Measurements from ENCODE around the gene ARL4C.
A peak's percentile ranks its signal among the peaks of the same experiment; 100 is the strongest.

The ARL4C gene

DNA sequence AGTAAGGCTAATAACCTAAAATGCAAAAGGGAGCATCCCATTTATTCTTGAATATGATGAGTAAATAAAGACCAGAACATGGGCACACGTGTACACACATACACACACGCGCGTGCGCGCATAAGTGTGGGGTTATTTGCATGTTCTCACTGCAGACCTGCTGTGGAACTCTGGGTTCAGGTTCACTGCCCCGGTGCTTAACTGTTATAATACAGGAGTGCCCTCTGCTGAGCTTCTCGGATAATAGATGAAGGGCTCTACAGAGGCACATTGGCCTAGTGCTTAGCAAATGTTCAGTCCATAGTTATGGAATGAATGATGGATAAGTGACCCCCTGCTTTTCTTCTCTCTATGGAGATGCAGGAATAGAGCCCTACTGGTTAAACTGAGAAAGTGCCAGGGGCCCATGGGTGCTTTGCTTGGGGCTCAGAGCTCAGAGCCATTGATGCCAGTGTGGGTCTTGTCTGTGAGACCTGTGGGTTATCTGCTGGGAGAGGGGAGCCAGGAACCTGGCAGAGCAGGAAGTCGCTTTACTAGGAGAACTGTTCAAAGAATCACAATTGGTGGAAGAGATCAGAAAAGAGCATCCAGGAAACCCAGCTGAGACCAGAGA, 3.6 kb upstream of the ARL4C start:
- DNase-seq (ENCODE audit: low read depth): peak; percentile 61

DNA sequence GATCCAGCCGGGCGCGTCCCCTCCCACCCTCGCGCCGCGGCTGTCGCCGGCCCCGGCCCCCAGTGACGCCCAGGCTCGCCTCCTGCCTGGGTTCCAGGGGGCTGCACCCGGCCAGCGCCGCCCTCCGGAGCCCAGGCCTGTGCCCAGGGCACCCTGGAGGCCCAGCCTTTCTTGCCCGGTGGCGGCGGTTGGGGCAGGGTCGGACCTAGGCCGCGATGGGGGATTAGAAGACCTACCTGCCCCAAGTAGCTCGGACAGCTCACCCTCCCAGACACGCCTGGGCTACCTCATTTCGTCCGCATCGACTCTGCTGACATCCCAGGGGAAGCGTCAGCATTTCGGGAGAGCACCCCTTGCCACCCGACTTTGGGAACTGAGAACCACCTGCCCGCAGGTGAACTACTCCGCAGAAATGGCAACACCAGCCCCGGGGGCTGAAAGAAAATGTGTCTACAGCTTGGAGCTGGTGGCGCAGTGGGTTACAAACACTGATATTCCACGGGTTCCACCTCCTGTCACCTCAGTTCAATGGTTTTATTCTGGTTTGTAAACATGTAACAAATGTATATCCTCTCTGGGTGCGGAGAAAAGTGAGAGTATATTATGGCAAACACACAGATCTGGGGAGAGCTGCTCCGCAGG, 834 bp upstream of the ARL4C start:
- no peak for DNase-seq (ENCODE audit: low read depth)

DNA sequence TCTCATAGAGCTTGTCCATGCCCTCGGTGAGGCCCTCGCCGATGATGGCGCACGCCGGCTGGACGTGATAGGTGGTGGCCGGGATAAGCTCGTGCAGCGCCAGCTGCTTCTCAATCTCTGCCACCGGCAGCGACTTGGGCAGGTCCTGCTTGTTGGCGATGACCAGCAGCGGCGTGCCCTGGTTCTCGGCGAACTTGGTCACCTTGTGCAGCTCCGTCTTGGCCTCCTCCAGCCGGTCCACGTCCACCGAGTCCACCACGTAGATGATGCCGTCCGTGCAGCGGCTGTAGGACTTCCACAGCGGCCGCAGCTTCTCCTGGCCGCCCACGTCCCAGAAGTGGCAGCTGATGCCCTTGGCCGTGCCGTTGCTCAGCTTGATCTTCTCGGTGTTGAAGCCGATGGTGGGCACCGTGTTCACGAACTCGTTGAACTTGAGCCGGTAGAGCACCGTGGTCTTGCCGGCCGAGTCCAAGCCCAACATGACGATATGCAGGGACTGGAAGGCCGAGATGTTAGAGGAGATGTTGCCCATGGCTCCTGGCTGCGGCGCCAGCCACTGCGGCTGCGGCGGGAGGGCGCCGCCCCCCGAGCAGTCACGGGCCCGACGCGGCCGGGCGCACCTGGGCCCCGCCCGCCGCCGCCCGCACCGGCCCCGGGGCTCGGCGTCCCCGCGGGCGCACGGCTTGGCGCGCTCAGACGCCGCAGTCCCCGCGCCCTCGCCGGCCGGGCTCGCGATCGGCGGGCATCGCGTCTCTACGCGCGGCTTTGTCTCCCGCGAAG, 636 bp downstream of the ARL4C start:
- DNase-seq (ENCODE audit: low read depth): no peak

DNA sequence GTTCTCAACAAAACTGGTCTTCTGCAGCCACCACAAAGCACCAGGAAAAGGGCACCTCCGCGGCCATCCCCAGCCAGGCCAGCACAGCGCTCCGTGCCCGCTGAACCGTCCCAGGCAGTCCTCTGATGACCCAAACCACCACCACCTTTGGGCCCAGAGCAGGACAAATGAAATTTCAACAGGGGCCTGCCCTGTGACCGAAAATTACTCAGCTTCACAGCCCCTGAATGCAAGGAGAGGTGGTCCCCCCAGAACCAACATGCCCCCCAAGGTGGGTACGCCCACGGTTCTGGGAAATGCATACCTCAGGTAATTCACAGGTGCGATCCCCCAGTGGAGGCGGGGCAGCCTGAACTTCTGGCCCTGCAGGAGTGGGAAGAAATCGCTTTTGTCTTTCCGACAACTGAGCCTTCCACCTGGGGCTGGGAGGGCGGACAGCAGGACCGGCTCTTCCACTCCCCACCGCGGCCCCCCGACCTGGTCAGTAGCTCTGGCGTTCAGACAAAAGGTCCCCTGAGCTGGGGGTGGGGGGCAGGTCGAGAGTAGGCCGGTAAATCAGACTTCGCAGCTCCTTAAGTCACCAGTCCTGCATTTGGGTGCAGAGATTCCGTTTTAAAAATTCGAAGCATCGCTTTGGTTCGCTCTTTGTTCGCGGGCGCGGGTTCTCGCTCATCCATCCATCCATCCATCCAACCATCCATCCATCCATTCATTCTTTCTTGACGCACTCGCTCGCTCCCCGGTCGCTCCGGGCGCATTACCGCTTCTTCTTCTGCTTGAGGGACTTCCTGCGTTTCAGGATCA, 1.4 kb downstream of the ARL4C start:
- no peak for DNase-seq (ENCODE audit: low read depth)

DNA sequence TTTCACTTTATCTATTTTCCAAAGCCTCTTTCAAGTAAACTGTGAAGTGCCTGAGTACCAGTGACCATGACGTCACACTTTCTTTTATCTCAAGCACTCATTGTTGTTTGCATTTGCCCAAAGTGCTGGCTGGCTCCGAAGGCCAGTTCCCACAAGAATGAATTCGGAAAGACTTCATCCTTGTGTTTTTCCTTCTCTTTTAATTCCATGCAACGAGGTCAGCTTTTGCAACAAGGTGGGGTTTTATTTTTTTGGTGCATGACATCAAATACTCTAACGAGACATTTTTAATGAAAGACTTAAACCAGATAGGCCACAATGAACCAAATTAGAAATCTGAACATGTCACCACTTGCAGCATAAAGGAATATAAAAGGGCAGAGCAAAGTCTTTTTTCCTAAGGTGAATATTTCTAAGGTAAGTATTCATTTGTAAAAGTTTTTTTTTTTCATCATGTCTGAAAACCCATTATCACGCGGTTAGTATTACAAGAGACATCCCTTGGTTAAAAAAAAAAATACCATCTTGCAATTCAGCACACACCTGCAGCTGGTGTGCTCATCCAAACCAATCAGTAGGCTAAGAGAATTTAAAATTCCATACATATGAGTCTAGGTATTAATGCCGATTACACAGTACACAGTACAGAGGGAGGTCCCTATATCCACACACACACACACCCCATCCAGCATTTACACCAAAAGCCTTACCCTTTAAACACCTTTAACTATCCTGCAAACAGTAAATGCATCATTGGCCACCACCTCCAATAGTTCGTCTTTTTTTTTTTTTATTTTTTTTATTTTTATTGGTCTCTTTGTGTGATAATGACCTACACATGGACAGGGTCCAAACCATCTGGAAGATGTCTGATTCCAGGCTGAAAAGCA, 2.3 kb downstream of the ARL4C start:
- DNase-seq (ENCODE audit: low read depth): no peak

DNA sequence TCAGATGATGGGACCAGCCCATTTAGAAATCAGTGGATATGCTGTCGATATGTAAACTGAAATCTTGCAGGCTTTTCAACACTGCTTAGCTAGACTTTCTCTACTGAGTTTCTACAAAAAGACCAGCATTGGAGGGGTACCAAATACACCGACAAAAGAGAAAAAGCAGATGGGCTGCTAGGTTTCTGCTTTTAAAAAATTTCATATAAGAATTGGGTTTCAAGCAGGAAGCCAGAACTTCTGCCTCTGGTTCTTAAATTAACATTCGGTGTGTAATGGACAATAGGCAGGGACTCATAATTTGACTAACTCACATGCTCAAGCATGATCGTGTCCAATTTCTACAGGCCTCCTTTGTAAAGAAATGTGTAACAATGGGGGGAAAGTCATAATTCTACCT, 3.1 kb downstream of the ARL4C start:
- DNase-seq (ENCODE audit: low read depth): no peak

DNA sequence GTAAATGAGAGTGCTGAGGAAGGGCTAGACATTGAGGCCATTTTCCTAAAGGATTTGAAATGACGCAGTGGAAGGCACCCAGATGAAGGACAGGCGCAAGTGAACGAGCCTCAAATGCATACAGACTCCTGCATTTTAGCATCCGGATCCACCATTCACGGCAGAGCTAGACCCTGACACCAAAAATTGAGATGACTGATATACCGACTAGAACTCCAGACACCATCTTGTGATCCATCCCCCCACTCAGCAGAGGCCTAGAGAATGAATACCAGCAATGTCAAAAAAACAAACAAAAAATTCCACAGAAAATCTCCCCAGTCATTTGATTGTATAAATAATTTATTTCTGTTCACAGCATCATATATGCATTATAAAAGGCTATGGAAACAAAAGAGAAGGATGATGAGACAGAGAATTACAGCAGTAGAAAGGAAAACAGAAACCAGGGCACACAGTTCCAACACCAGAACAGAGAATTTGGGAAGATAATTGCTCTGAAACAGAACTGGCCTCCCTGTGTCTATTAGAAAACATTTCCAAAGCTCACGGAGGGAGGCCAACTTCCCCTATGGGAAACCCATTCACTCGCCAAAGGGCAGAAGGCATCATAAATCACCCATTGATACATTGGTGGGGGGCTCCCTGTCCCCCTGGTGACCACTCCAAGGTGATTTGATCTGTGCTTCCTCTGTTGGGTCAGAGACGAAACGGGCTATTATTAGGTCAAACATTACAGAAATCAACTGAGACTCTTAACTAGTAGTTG, 4.0 kb downstream of the ARL4C start:
- no peak for DNase-seq (ENCODE audit: low read depth)

DNA sequence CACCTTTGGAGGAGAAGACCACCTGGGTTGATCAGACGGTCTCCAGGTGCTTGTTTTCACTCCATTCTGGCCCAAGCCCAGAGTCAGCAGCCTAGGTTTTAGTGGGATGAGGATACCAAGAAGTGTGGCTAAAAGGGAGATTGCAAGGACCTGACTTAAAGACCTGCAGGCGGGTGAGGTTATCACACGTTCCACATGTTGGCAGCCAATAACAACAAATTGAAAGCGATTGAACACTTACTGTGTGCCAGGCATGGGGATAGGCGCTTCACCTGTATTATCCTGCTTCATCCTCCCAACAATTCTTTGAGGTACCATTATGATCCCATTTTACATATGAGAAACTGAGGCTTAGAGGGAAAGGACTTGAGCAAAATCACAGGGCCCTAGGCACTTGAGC, 5.0 kb downstream of the ARL4C start:
- no peak for DNase-seq (ENCODE audit: low read depth)

DNA sequence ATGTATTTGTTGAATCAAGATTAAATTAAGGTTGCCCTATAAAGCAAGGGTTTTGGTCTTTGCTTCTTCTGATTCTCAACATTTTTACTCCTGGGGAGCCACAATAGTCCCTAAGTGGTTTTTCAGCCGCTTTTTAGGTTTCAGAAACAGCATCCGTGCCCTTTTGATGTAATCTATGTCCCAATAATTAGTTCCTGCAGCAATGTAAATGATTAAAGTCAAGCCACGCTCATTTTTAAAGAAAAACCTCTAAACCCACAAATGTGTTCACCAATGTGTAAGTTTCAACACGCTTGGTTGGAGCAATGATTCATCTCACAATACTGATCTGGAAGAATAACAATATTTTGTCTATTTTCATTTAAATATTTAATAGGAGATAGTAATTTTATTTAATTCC, 5.6 kb downstream of the ARL4C start:
- DNase-seq (ENCODE audit: low read depth): no peak

DNA sequence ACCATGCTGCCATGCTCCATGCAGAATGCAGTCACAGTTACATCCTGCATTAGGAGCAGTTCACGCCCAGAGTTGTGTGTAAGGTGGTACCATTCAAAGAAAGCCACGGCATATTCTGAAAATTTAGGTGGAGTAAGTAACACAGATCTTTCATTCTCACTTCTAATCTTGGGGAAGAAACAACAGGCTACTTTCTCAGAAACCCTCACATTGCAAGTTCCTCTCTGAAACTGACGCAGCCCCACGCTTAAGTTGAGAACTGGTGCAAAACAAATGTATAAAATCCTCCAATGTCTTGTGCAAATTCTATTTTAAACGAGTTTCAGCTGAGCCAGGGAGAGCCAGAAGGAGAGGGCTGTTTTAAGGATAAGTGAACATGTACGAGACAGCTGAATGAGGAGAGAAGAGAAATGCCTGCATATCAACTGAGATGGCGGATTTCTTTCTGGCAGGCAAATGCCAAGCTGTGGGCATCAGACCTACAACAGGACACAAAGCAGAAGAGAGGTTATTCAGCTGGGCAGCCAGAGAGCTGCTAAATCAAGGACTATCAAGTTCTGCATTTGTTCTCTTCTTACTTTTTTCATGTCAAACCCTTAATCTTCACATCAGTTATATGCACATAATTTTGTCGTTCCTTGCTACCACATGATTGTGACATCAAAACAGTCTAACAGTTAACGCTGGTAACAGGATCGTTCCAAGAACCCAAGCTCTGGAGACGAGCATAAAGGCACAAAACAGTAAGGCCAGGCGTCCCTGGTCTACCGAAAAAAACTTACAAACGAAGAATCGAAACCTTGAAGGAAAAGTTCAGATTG, 6.4 kb downstream of the ARL4C start:
- DNase-seq (ENCODE audit: low read depth): no peak

DNA sequence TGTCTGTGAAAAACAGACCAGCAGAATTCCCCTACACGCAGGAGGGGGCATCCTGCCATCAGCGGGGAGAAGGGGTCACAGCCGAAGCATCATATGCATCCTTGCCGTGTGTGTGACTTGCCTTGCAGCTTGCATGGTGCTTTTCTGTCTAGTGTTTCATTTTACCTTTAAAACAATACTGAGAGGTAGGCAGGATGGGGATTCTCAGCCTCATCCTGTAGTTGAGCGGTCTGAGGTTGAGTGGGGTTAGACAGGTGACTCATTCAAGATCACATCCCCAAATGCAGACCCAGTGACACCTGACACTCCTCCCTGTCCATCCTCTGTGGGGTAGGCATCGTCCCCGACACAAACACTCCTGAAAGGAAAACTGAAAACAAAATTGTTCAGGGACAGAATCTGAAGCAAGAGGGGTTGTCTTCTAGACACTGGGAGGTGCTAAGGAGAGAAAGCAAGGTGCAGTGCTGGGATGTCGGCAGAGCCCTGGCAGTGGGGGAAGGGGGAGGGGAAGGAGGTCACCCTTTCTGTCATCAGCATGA, 7.9 kb downstream of the ARL4C start:
- peak; percentile 53 for DNase-seq (ENCODE audit: low read depth)

DNA sequence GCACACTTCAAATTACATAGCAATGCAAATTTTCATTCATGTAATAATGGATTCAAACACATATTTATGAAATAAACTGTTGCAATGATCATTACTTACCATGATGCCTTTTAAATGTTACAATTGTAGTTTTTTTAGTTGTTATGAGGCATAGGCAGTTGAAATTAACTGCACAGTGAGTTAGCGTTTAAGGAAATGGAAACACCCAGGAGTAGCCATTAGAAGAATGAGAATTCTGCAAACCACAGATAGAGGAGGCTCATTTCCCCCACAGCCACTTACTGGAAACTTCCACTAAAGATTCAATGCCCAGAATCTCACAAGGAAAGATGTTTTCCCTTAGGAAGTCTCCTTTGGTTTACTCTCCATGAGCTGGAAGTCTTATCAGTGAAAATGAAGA, 8.4 kb downstream of the ARL4C start:
- DNase-seq (ENCODE audit: low read depth): no peak

DNA sequence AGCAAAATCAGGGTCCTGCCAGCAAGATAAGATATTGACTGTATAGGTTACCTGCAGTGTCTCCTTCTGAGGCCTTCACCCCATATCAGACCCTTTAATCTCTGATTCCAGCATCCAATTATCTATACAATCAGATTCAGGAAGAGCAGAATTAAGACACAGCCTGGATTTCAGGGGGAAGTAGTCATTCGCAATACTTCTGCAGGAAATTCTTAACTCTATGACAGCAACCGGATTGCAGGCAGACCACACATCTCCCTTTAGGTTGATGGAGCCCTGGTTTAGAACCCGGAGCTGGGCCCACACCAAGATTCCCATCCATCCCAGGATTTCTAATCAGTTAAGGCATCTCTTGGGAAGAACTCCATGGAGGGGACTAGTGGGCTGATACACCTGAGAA, 9.5 kb downstream of the ARL4C start:
- DNase-seq (ENCODE audit: low read depth): no peak

DNA sequence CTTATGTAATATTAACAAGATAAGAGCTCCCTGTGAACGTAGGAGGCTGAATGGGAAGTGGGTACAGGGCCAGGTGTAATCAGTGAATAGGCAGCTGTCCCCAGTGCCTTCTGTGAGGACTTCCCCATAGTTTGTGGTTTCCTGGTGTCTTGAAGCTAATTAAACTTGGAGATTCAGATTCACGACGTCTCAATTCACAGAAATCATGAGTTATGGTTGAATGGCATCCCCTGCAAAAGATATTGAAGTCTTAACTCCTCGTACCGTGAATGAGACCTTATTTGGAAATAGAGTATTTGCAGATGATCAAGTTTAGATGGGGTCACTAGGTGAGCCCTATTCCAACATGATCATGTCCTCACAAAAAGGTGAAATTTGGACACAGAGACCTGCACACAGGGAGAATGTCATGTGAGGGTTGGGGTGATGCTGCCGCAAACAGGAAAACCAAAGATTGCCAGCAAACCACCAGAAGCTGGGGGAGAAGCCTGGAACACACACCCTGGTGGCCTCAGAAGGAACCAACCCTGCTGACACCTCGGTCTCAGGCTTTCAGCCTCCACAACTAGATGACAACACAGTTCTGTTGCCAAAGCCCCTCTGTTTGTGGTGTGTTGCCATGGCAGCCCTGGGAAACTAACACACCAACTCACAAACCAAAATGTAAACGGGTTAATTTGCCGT, 13.2 kb downstream of the ARL4C start:
- DNase-seq (ENCODE audit: low read depth): peak; percentile 68

DNA sequence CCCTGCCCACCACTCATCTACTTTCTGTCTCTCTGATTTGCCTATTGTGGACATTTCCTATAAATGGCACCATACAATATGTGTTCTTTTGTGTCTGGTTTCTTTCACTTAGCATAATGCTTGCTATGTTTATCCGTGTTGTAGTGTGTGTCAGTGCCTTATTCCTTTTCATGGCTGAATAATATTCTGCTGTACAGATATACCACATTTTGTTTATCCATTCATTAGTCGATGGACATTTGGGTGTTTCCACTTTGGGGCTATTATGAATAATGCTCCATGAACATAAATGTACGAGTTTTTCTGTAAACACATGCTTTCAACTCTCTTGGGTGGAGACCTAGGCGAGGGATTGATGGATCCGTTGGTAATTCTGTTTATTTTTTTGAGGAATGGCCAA, 15.6 kb downstream of the ARL4C start:
- DNase-seq (ENCODE audit: low read depth): no peak

DNA sequence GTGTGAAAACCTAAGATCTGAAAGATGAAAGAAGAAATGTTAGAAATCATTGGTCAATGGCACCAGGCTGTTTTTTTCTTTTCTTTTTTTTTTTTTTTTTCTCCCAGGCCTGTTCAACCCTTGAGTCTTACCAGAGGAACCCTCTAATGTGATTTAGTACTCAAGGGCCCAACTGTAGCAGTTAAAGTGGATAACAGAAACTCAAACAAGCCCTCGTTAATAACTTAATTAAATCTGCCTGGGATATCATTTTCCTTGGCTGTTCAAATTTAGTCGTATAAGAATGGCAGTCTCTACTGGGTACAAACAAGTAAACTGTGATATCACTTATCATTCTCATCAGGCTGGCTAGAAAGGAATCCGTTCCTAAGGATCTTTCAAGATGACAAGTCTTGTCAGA, 16.5 kb downstream of the ARL4C start:
- DNase-seq (ENCODE audit: low read depth): no peak

DNA sequence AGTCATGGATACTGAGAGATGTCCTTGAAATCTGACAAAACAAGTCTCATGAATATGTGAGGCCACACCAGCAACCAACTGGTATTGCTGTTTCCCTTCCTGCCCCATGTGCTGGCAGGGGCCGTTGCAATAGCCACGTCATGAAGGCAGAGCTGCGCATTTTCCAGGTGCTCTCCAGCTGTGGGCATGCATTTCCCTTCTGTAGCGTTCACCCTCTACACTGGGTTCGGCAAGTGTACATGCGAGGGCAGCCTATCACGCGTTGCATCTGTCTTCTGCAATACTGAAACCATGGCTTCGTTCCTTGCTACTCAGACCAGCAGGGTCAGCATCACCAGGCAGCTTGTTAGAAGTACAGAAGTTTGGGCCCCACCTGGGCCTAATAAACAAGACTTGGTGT, 17.4 kb downstream of the ARL4C start:
- DNase-seq (ENCODE audit: low read depth): no peak

DNA sequence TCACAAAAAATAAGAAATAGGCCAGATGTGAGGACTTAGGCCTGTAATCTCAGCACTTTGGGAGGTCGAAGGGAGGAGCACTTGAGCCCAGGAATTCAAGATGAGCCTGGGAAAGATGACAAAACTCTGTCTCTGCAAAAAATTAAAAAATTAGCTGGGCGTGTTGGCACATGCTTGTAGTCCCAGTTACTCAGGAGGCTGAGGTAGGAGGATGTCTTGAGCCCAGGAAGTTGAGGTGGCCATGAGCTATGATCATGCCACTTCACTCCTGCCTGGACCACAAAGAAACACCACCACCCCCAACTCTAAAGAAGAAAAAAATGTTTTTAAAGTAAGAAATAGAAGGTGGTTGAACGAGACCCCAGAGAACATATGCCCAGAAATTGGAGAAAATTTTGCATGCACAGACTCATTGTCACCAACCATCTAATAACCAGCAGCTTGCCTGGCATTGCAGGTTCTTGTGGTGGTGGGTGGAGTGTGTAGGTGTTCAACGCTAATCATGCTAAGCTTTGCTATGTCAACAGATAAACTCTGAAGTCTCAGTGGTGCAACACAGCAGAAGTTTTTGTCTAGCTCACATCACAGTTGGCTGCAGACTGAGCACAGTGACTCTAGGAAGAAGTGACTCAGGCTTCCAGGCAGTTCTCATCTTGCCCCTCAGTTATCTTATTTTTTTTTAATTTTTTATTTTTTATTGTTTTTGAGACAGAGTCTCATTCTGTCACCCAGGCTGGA, 18.6 kb downstream of the ARL4C start:
- no peak for DNase-seq (ENCODE audit: low read depth)
